Measurements from ENCODE around the gene DOCK10. TPM values are rescaled to one million over a fixed set of nuclear protein-coding genes. Genes with fewer than 3 reads are reported as not detected.

The DOCK10 gene
- total RNA-seq = 100 to 1,000 TPM; 191 to 198 TPM

DNA sequence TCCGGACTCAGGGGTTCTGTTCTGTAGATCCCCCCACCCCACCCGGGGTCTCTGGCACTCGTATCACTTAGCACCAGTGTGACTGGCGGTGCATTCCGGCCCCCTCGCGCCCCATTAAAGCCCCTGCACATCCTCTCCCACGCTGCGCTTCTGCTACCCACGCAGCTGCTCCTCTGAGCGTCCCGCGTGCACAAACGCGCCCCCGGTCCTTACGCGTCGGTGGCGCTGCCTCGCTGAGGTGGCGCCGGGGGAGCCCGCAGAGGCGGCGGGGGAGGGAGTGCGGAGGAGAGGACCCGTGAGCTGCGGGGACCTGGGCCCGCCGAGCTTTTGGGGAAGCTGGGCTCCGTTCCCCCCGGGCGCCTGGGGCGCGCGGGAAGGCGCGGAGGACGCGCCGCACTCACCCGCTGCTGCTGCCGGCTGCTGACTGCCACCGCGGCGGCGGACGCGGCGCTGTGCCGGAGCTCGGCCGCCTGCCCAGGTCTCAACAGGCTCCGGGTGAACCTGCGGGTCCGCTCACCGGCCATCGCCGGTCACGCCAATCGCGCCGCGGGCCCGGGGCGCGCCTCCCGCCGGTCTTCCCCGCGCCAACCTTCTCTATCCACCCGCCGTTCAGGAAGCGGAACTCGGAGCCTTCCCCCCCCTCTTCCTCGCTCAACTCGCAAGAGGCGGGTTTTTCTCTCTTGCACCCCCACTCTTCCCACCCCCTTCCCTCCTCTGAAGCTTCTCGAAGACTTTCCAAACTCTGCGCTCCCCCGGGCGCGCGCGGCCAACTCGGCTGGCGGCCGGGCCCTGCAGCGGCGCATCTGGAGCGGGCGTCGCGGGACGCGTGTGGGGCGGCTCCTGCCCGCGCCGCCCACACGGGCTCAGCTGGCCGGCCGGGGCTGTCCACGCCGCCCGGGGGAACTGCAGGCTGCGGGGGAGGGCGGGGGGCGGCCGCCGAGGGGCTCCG lies at the start of gene DOCK10:
DOCK10 (minus strand) TSS at position 618 of the 949 bp plus-strand sequence; CDS start at position 524, 94 bp downstream.
- intact Hi-C loops (cut with micrococcal nuclease) = loop anchor here (1.0 to 10.0 kb wide), 2 partner anchors 116 to 1087 kb away; partner anchors contain the start of gene MRPL44
- H3K4me3 Mint-ChIP-seq = peak within 1 kb of the TSS; percentile 99
- CTCF ChIA-PET = interaction anchor here (0.6 to 2.8 kb wide), 7 partner anchors 11 to 114 kb away, joined by 3 to 11 read pairs (median 6); no protein-coding TSS in a partner anchor

DNA sequence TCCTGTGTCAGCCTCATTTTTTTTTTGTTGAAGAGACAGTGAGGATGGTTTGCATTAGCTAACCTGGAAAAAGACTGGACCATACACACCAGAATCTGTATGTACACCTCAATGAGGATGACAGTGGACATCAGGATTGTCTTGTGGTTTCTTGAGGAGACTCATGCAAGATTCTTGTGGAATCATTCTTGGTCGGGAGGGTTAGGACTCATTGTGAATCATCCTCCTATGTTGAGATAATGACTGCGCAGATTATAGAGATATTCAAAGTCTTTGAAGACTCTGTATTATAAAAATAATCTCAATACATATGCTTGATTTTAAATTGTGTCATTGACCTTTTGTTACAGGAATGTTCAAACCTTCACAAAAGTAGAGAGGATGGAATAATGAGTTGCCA lies 49.1 kb upstream of the DOCK10 start:
- Mint-ChIP-seq H3K4me3 (no peak overlapping the region), H3K9me3 (no peaks in the 10 kb centered on the region), H3K27me3 (no peaks in the 10 kb centered on the region)

More for the DNA sequence above, at the start of gene DOCK10:
- H3K4me1 Mint-ChIP-seq (ENCODE audit: low read depth) = peaks cover 49% of the 10 kb centered on the region
- POLR2A ChIA-PET = interaction anchor here (0.7 to 7.8 kb wide), 17 partner anchors 8 to 114 kb away, joined by 3 to 67 read pairs (median 7); no protein-coding TSS in a partner anchor
- H3K36me3 Mint-ChIP-seq (ENCODE audit: low read depth) = peaks cover 24% of the 10 kb centered on the region
- H3K27ac Mint-ChIP-seq = peak within 1 kb of the TSS; percentile 99
- ATAC-seq = peak; percentile 28
- H3K27me3 Mint-ChIP-seq = no peaks in the 10 kb centered on the region
- peak; percentile 42 for DNase-seq
- TF ChIP-seq, protein P1, sequence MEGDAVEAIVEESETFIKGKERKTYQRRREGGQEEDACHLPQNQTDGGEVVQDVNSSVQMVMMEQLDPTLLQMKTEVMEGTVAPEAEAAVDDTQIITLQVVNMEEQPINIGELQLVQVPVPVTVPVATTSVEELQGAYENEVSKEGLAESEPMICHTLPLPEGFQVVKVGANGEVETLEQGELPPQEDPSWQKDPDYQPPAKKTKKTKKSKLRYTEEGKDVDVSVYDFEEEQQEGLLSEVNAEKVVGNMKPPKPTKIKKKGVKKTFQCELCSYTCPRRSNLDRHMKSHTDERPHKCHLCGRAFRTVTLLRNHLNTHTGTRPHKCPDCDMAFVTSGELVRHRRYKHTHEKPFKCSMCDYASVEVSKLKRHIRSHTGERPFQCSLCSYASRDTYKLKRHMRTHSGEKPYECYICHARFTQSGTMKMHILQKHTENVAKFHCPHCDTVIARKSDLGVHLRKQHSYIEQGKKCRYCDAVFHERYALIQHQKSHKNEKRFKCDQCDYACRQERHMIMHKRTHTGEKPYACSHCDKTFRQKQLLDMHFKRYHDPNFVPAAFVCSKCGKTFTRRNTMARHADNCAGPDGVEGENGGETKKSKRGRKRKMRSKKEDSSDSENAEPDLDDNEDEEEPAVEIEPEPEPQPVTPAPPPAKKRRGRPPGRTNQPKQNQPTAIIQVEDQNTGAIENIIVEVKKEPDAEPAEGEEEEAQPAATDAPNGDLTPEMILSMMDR (IDR thresholded peaks at IDR 0.05) = no peak
- H3K9me3 Mint-ChIP-seq = no peaks in the 10 kb centered on the region

DNA sequence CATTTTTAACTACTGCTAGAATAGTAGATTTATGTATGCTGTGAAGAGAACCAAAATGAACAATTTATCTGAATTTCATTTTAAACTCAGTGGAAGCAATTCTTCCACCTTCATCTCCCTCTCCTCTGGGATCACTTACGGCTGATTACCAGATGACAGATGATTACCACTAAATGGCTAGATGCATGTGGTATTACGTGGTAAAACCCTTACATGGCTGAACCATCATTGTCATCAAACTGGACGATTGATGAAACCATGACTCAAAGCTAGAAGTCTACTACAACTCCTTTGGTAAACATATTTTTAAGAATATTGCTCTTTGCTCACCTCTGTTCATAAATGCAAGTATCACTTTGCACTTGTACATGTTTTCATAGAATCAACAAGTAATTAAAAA lies 48.5 kb upstream of the DOCK10 start:
- intact Hi-C loops (cut with micrococcal nuclease) = no loop called here
- H3K27ac Mint-ChIP-seq = no peak overlapping the region
- TF ChIP-seq, protein P1 (IDR thresholded peaks at IDR 0.05) = no peak
- ATAC-seq (no peak), DNase-seq (no peak)
- no peaks in the 10 kb centered on the region for H3K36me3 Mint-ChIP-seq (ENCODE audit: low read depth)
- no peaks in the 10 kb centered on the region for H3K27me3 Mint-ChIP-seq
- H3K4me3 Mint-ChIP-seq = no peak overlapping the region
- ChIA-PET CTCF (no interaction called here), POLR2A (no interaction called here)
- H3K9me3 Mint-ChIP-seq = no peaks in the 10 kb centered on the region
- peaks cover 23% of the 10 kb centered on the region for H3K4me1 Mint-ChIP-seq (ENCODE audit: low read depth)

More for the DNA sequence above, 49.1 kb upstream of the DOCK10 start:
- intact Hi-C loops (cut with micrococcal nuclease) = no loop called here
- no peak overlapping the region for H3K27ac Mint-ChIP-seq
- POLR2A ChIA-PET = no interaction called here
- DNase-seq (no peak), ATAC-seq (no peak)
- peaks cover 21% of the 10 kb centered on the region for H3K4me1 Mint-ChIP-seq (ENCODE audit: low read depth)
- CTCF ChIA-PET = no interaction called here
- no peaks in the 10 kb centered on the region for H3K36me3 Mint-ChIP-seq (ENCODE audit: low read depth)
- TF ChIP-seq, protein P1 (IDR thresholded peaks at IDR 0.05) = no peak

DNA sequence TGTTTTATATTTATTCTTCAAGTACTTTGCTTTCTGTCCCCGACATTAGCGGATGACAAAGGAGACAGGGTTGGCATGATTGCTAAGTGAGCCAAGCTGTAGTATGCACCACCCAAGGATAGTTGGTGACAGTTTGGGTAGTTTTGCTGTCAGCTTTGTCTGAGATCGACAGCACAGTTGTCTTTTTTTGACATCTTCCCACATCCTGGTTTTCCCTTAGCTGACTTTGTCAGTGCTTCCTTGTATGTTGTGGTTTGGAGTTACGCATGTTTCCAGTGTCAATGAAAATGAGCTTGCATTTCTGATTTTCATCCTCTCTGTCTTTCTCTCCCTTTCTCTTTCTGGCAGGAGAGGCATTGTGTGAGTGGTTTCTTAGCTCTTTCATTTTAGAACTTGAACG lies 44.6 kb upstream of the DOCK10 start:
- Mint-ChIP-seq H3K4me1 (ENCODE audit: low read depth) (peaks cover 23% of the 10 kb centered on the region), H3K27ac (no peak overlapping the region), H3K36me3 (ENCODE audit: low read depth) (no peaks in the 10 kb centered on the region), H3K4me3 (no peak overlapping the region), H3K27me3 (no peaks in the 10 kb centered on the region), H3K9me3 (no peaks in the 10 kb centered on the region)
- DNase-seq (no peak), ATAC-seq (no peak)
- intact Hi-C loops (cut with micrococcal nuclease) = no loop called here
- CTCF ChIA-PET = interaction anchor here (1.3 to 1.5 kb wide), 2 partner anchors 9 to 35 kb away, joined by 3 to 4 read pairs; no protein-coding TSS in a partner anchor
- POLR2A ChIA-PET = no interaction called here
- TF ChIP-seq, protein P1 (IDR thresholded peaks at IDR 0.05) = no peak

DNA sequence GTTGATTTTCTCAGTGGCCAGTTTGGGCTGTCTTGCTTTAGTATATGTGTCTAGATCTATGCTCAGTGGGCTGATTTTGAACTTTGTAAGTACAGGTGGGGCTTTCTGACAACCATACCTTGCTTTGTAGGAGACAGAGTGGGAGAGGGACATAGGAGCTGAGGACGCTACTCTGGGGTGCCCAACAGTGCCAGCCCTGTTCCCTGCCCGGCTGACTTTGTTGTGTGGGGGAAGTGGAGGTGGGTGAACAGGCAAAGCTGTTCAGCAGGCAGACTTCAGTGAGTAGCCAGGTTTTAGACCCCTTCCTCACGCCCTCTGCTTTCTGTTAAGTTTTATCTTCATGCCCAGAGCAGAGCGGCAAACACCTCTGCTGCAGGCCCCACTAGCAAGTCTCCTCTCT lies 44.2 kb upstream of the DOCK10 start:
- Mint-ChIP-seq H3K4me1 (ENCODE audit: low read depth) (peaks cover 23% of the 10 kb centered on the region), H3K9me3 (no peaks in the 10 kb centered on the region), H3K36me3 (ENCODE audit: low read depth) (no peaks in the 10 kb centered on the region), H3K4me3 (no peak overlapping the region), H3K27me3 (no peaks in the 10 kb centered on the region), H3K27ac (no peak overlapping the region)
- intact Hi-C loops (cut with micrococcal nuclease) = no loop called here
- DNase-seq = no peak
- POLR2A ChIA-PET = no interaction called here
- ATAC-seq = no peak
- TF ChIP-seq, protein P1 (IDR thresholded peaks at IDR 0.05) = no peak
- CTCF ChIA-PET = interaction anchor here (1.5 kb wide), 1 partner anchor 9 kb away, joined by 4 read pairs; no protein-coding TSS in a partner anchor

Measured in activated CD8-positive, alpha-beta T cell treated with anti-CD3 and anti-CD28 coated beads for 36 hours (primary cell).